Endothelial cell of umbilical vein (primary cell): Measurements from ENCODE around the gene CXorf65. TPM values are rescaled to one million over a fixed set of nuclear protein-coding genes. Genes with fewer than 3 reads are reported as not detected.

ENCODE experiments used
- BruUV-seq: library from RNA; stranded (reverse); fragments of 400-500 nt; replicated peaks from 2 replicates; lab custom pipeline; 2021; lab: Mats Ljungman, UMichigan
- CTCF ChIA-PET: fragments of 300-600, 350-600 bp; sonication (Branson Sonifier 250); formaldehyde crosslinking; loops from one replicate; lab custom pipeline; 2021; ENCODE audit warnings: antibody characterized with exemption, inconsistent platforms; lab: Charles Lee
- POLR2A ChIA-PET: fragments of 300-600, 350-600 bp; sonication (Branson Sonifier 250); formaldehyde crosslinking; loops from one replicate; lab custom pipeline; 2021; ENCODE audit warnings: antibody characterized with exemption, inconsistent platforms; lab: Charles Lee
- DNase-seq: peaks from one replicate; pipeline ENCODE4 v3.0.0-alpha.2; 2011; ENCODE audit warnings: low read depth, low spot score
- FAIRE-seq: peaks from 2 replicates; lab custom pipeline; 2011; peaks lifted over from hg19 to GRCh38; lab: Jason Lieb, UNC
- H2AFZ ChIP-seq: 2 replicates; pipeline ENCODE4 v1.6.0; 2012; ENCODE audit warnings: low read depth, low read length, control low read depth, inconsistent platforms
- H3K27ac ChIP-seq: 2 replicates; pipeline ENCODE4 v1.5.1; 2011; ENCODE audit warnings: low read depth, mild to moderate bottlenecking, control low read depth, low read length, moderate library complexity; ENCODE audit not compliant: insufficient read depth
- H3K27me3 ChIP-seq, 2 experiments: 2 replicates each; pipeline versions ENCODE4 v1.6.0 to v1.6.1; 2011; ENCODE audit warnings: low read length in 2 of 2, mixed read lengths in 1 of 2; ENCODE audit not compliant: control insufficient read depth in 2 of 2, insufficient read depth in 2 of 2
- H3K36me3 ChIP-seq, 2 experiments: 2 replicates in 1 of 2; 3 replicates in 1 of 2; pipeline ENCODE4 v1.5.1; 2011; ENCODE audit warnings: low read length in 2 of 2, mild to moderate bottlenecking in 1 of 2, moderate library complexity in 1 of 2; ENCODE audit not compliant: control insufficient read depth in 2 of 2, insufficient read depth in 2 of 2; ENCODE audit errors: extremely low read depth in 1 of 2
- H3K4me1 ChIP-seq: 3 replicates; pipeline ENCODE4 v1.5.1; 2011; ENCODE audit warnings: mild to moderate bottlenecking, low read length; ENCODE audit not compliant: control insufficient read depth, insufficient read depth; ENCODE audit errors: extremely low read depth
- H3K4me2 ChIP-seq: 2 replicates; pipeline ENCODE4 v1.6.1; 2011; ENCODE audit warnings: low read length, control low read depth, mixed read lengths; ENCODE audit not compliant: insufficient read depth
- H3K4me3 ChIP-seq, 3 experiments: fragments of 200-600 bp in 1 of 3; sonication (generic), shearing (Covaris generic) in 1 of 3; replicated peaks in 1 of 3; 2 replicates each; pipeline ENCODE4 v1.5.1; 2011 to 2016; ENCODE audit warnings: control low read depth in 3 of 3, low read length in 3 of 3, mild to moderate bottlenecking in 2 of 3, inconsistent platforms in 1 of 3, low read depth in 1 of 3, moderate library complexity in 1 of 3; ENCODE audit not compliant: insufficient read depth in 1 of 3
- H3K79me2 ChIP-seq: 2 replicates; pipeline ENCODE4 v1.6.0; 2012; ENCODE audit warnings: low read length, inconsistent platforms; ENCODE audit not compliant: control insufficient read depth, insufficient read depth
- H3K9ac ChIP-seq: replicated peaks from 2 replicates; pipeline ENCODE3; 2011; ENCODE audit warnings: low read length, control low read depth; ENCODE audit not compliant: insufficient read depth; ENCODE audit errors: extremely low read depth
- H3K9me1 ChIP-seq: replicated peaks from 3 replicates; pipeline ENCODE4 v1.6.0; 2011; ENCODE audit warnings: mild to moderate bottlenecking, low read length; ENCODE audit not compliant: control insufficient read depth, insufficient read depth; ENCODE audit errors: extremely low read depth
- H3K9me3 ChIP-seq: replicated peaks from 2 replicates; pipeline ENCODE4 v1.5.1; 2012; ENCODE audit warnings: low read length, inconsistent platforms; ENCODE audit not compliant: control insufficient read depth, insufficient read depth
- H4K20me1 ChIP-seq: replicated peaks from 2 replicates; pipeline ENCODE3; 2011; ENCODE audit warnings: mild to moderate bottlenecking, low read length; ENCODE audit not compliant: control insufficient read depth, insufficient read depth; ENCODE audit errors: extremely low read depth
- EZH2 ChIP-seq: IDR thresholded peaks from 2 replicates; pipeline ENCODE4 v1.6.1; 2012; ENCODE audit warnings: borderline replicate concordance, low read depth, mild to moderate bottlenecking, moderate library complexity, low read length, inconsistent platforms; ENCODE audit not compliant: severe bottlenecking
- FOS ChIP-seq: IDR thresholded peaks from 2 replicates; pipeline ENCODE4 v1.6.1; 2011; ENCODE audit warnings: mild to moderate bottlenecking, low read length, moderate library complexity, borderline replicate concordance; ENCODE audit not compliant: insufficient read depth
- GATA2 ChIP-seq: IDR thresholded peaks from 2 replicates; pipeline ENCODE4 v1.7.0; 2011; ENCODE audit warnings: low read depth, mild to moderate bottlenecking, moderate library complexity, mixed read lengths, low read length; ENCODE audit not compliant: insufficient read length, insufficient read depth
- JUN ChIP-seq: IDR thresholded peaks from 2 replicates; pipeline ENCODE4 v1.6.1; 2011; ENCODE audit warnings: borderline replicate concordance, low read depth; ENCODE audit not compliant: insufficient read length, insufficient read depth
- MYC ChIP-seq: IDR thresholded peaks from one replicate; pipeline ENCODE4 v1.6.1; 2011; ENCODE audit warnings: mild to moderate bottlenecking, low read depth, low read length
- POLR2A ChIP-seq: IDR thresholded peaks from 2 replicates; pipeline ENCODE4 v1.6.1; 2012; ENCODE audit warnings: low read depth, mild to moderate bottlenecking, control low read depth, low read length
- POLR2AphosphoS5 ChIP-seq: IDR thresholded peaks from 2 replicates; pipeline ENCODE4 v1.6.1; 2012; ENCODE audit warnings: low read depth, mild to moderate bottlenecking, control low read depth, low read length, moderate library complexity; ENCODE audit not compliant: insufficient read depth
- dilution Hi-C: fragments of 300-500 bp; cut with MboI; formaldehyde crosslinking; loops from one replicate; pipeline ENCODE4 v1.15.0; 2019; ENCODE audit warnings: low sequenced_read_pairs; ENCODE audit not compliant: extremely low pct_ligation_motif_present
- intact Hi-C: fragments of 100-400 bp; cut with micrococcal nuclease; formaldehyde crosslinking; loops from one replicate; pipeline ENCODE4 v1.10.0; 2022
- polyA plus RNA-seq, 4 experiments: library from polyadenylated mRNA; depleted of rRNA in 3 of 4; stranded (reverse) in 3 of 4; unstranded in 1 of 4; fragments of >200 nt; gene quantifications; 2 replicates each; pipeline versions ENCODE4 v1.2.1 to v1.2.3, GENCODE V29; 2011 to 2012; ENCODE audit warnings: missing spikeins in 1 of 4
- total RNA-seq: library from RNA; stranded (reverse); gene quantifications from 2 replicates; pipeline ENCODE4 v1.2.3, GENCODE V29; 2021
- TF ChIP-seq, protein P1 (sequence below): IDR thresholded peaks from 2 replicates; pipeline ENCODE4 v1.6.1; 2011; ENCODE audit not compliant: insufficient read depth, insufficient read length
- TF ChIP-seq, protein P2 (sequence below), 2 donors: IDR thresholded peaks; 1 replicate in 1 of 2; 2 replicates in 1 of 2; pipeline ENCODE4 v1.5.1; 2011; ENCODE audit warnings: low read length in 2 of 2, mild to moderate bottlenecking in 2 of 2, moderate library complexity in 2 of 2, control low read depth in 1 of 2, inconsistent platforms in 1 of 2, low read depth in 1 of 2; ENCODE audit not compliant: insufficient read depth in 1 of 2; ENCODE audit errors: extremely low read depth in 1 of 2

CXorf65 gene
- total and polyA plus RNA-seq, 2 donors (not counting 3 experiments of a cell fraction or from before 2014, with no cell fraction given): not detected

DNA sequence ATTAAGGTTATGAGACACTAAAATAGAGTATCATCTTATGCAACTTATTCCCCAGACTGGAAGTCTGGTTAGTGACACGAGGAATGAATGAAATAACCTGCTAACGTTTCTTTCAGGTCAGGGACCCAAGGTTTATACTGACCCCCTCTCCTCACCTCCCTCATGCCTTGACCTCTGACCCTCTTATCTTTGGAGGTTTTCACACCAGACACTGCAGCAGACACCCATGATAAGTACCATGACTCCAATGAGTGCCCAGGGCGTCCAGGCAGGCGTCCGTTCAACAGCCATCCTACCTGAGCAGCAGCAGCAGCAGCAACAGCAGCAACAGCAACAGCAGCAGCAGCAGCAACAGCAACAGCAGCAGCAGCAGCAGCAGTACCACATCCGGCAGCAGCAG, 33.9 kb upstream of the CXorf65 start:
- FAIRE-seq: peak; percentile 12
- no TSS peak for BruUV-seq
- POLR2A ChIA-PET: interaction anchor here (0.6 kb wide), 1 partner anchor 163 kb away, joined by 4 read pairs; no protein-coding TSS in a partner anchor

DNA sequence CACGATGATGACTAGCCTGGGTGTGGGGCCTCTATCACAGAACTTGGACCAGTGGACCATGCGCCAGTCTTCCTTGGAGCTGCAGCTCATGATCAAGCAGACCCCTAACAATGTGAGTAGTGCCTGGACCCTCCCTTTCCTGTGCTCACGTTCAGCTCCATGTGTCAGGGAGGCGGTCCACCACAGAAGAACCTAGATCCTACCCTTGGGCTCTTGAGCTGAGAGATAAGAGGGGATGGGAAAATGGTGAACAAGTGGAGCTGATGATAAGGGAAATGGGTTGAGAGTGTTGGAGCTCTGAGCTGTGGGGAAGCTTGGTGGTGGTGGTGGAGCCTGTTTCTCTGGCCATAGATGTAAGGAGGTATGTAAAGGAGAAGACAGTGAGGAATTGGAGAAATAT, 25.0 kb upstream of the CXorf65 start:
- Histone ChIP-seq H2AFZ (no peak overlapping the region), H3K4me2 (no peak overlapping the region), H3K27me3 (no peaks in the 10 kb centered on the region), H3K27ac (no peak overlapping the region), H3K36me3 (peaks cover 9 to 61% of the 10 kb centered on the region in 2 experiments), H3K4me1 (no peaks in the 10 kb centered on the region), H3K4me3 (no peak overlapping the region), H3K79me2 (no peaks in the 10 kb centered on the region), H4K20me1 (no peaks in the 10 kb centered on the region), H3K9me1 (no peaks in the 10 kb centered on the region), H3K9ac (no peak overlapping the region), H3K9me3 (no peaks in the 10 kb centered on the region)
- FAIRE-seq (no peak), DNase-seq (no peak)
- intact Hi-C loops: no loop called here
- POLR2A ChIA-PET: no interaction called here
- CTCF ChIA-PET: no interaction called here
- dilution Hi-C loops: no loop called here
- BruUV-seq: no TSS peak
- TF ChIP-seq, protein P1, sequence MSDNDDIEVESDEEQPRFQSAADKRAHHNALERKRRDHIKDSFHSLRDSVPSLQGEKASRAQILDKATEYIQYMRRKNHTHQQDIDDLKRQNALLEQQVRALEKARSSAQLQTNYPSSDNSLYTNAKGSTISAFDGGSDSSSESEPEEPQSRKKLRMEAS: no peak
- no peak for TF ChIP-seq POLR2A
- TF ChIP-seq JUN: no peak
- no peak for TF ChIP-seq MYC
- TF ChIP-seq FOS: no peak
- no peak for TF ChIP-seq POLR2AphosphoS5
- TF ChIP-seq EZH2: no peak
- no peak for TF ChIP-seq GATA2
- TF ChIP-seq, protein P2, sequence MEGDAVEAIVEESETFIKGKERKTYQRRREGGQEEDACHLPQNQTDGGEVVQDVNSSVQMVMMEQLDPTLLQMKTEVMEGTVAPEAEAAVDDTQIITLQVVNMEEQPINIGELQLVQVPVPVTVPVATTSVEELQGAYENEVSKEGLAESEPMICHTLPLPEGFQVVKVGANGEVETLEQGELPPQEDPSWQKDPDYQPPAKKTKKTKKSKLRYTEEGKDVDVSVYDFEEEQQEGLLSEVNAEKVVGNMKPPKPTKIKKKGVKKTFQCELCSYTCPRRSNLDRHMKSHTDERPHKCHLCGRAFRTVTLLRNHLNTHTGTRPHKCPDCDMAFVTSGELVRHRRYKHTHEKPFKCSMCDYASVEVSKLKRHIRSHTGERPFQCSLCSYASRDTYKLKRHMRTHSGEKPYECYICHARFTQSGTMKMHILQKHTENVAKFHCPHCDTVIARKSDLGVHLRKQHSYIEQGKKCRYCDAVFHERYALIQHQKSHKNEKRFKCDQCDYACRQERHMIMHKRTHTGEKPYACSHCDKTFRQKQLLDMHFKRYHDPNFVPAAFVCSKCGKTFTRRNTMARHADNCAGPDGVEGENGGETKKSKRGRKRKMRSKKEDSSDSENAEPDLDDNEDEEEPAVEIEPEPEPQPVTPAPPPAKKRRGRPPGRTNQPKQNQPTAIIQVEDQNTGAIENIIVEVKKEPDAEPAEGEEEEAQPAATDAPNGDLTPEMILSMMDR (IDR thresholded peaks at IDR 0.05; ENCODE audit: extremely low read depth in 1 of 2, insufficient read depth in 1 of 2, low read depth in 1 of 2, low read length in 2 of 2): no peak

More for the DNA sequence above, 33.9 kb upstream of the CXorf65 start:
- Histone ChIP-seq H4K20me1 (no peaks in the 10 kb centered on the region), H3K36me3 (peaks cover 0 to 27% of the 10 kb centered on the region in 2 experiments), H3K9me3 (no peaks in the 10 kb centered on the region), H3K79me2 (no peaks in the 10 kb centered on the region), H2AFZ (no peak overlapping the region), H3K9me1 (no peaks in the 10 kb centered on the region), H3K4me3 (no peak overlapping the region), H3K4me1 (peaks cover 2% of the 10 kb centered on the region), H3K27me3 (no peaks in the 10 kb centered on the region), H3K27ac (no peak overlapping the region), H3K4me2 (no peak overlapping the region), H3K9ac (no peak overlapping the region)
- DNase-seq: no peak
- TF ChIP-seq EZH2 (no peak), FOS (no peak), POLR2AphosphoS5 (no peak), GATA2 (no peak), JUN (no peak)
- TF ChIP-seq, protein P1: no peak
- dilution Hi-C loops (no loop called here), intact Hi-C loops (no loop called here)
- CTCF ChIA-PET: no interaction called here
